GM21515 (cell line): ENCODE measurements around the gene RAB4B.
"Not testable (repeated sequence)": the region's sequence is repeated elsewhere in the genome, so short reads cannot be mapped to it uniquely, and the experiment has no call there.

ENCODE experiments used
- ATAC-seq: cut with Tn5 transposase; IDR thresholded peaks from one replicate; pipeline ENCODE4 v1.9.1; 2021; ENCODE audit not compliant: unreplicated experiment

RAB4B gene

GRCh38 chr19:40843653-40844052, 65.6 kb downstream of the RAB4B start:
- not testable (repeated sequence) for ATAC-seq
